GM12878 (cell line): ENCODE data around the gene SEBOX. TPM values are rescaled to one million over a fixed set of nuclear protein-coding genes. Genes with fewer than 3 reads are reported as not detected.

ENCODE experiments used
- ATAC-seq: fragments of 200-7000 bp; cut with Tn5 transposase; 3 replicates; pipeline ENCODE4 v1.9.1; 2020; ENCODE audit warnings: mild to moderate bottlenecking, moderate library complexity
- BruUV-seq: library from RNA; stranded (reverse); fragments of 400-500 nt; replicated peaks from 2 replicates; lab custom pipeline; 2021; lab: Mats Ljungman, UMichigan
- CTCF ChIA-PET: fragments of 300-600 bp; sonication (Branson Sonifier 250); formaldehyde crosslinking; extraction: SDS; loops from one replicate; lab custom pipeline; 2021; ENCODE audit warnings: inconsistent platforms; lab: Yijun Ruan, JAX
- POLR2A ChIA-PET: fragments of 350-600 bp; formaldehyde crosslinking; extraction: SDS; loops from one replicate; lab custom pipeline; 2021; ENCODE audit warnings: inconsistent platforms; lab: Charles Lee
- RAD21 ChIA-PET: fragments of 300-600 bp; sonication (Branson Sonifier 250); formaldehyde crosslinking; loops from one replicate; lab custom pipeline; 2023; ENCODE audit warnings: antibody characterized with exemption; ENCODE audit not compliant: unreplicated experiment; lab: Charles Lee
- SMC1A ChIA-PET: fragments of 300-600 bp; sonication (Branson Sonifier 250); formaldehyde crosslinking; loops from one replicate; lab custom pipeline; 2023; ENCODE audit not compliant: unreplicated experiment, uncharacterized antibody; lab: Charles Lee
- DNase-seq: peaks from one replicate; pipeline ENCODE4 v3.0.0-alpha.2; 2011; ENCODE audit warnings: low read depth, low spot score
- FAIRE-seq: peaks from 3 replicates; lab custom pipeline; 2011; peaks lifted over from hg19 to GRCh38; lab: Jason Lieb, UNC
- H2AFZ ChIP-seq: 2 replicates; pipeline ENCODE4 v1.6.0; 2011; ENCODE audit warnings: low read depth, low read length, control low read depth; ENCODE audit not compliant: control insufficient read depth
- H3K27ac ChIP-seq: 2 replicates; pipeline ENCODE4 v1.5.1; 2011; ENCODE audit warnings: control low read depth; ENCODE audit not compliant: control insufficient read depth, insufficient read depth
- H3K27me3 ChIP-seq, 2 experiments: replicated peaks in 1 of 2; 2 replicates each; pipeline versions ENCODE4 v1.6.0 to v1.6.1; 2011; ENCODE audit warnings: low read length in 1 of 2; ENCODE audit not compliant: control insufficient read depth in 2 of 2, insufficient read depth in 2 of 2
- H3K36me3 ChIP-seq, 2 experiments: 2 replicates each; pipeline ENCODE4 v1.5.1; 2011; ENCODE audit warnings: low read length in 1 of 2; ENCODE audit not compliant: control insufficient read depth in 2 of 2, insufficient read depth in 2 of 2
- H3K4me1 ChIP-seq: 2 replicates; pipeline ENCODE4 v1.6.1; 2011; ENCODE audit warnings: mild to moderate bottlenecking, low read length, moderate library complexity, mixed read lengths; ENCODE audit not compliant: control insufficient read depth, insufficient read depth
- H3K4me2 ChIP-seq: 2 replicates; pipeline ENCODE4 v1.6.0; 2011; ENCODE audit warnings: control low read depth; ENCODE audit not compliant: control insufficient read depth, insufficient read depth
- H3K4me3 ChIP-seq: fragments of 200-600 bp; sonication (generic); 2 replicates; pipeline ENCODE4 v1.5.1; 2016
- H3K79me2 ChIP-seq: 2 replicates; pipeline ENCODE4 v1.6.0; 2011; ENCODE audit warnings: low read length; ENCODE audit not compliant: control insufficient read depth, insufficient read depth
- H3K9ac ChIP-seq: 2 replicates; pipeline ENCODE4 v1.8.0; 2011; ENCODE audit warnings: low read length, control low read depth, mixed read lengths; ENCODE audit not compliant: control insufficient read depth, insufficient read depth
- H3K9me3 ChIP-seq: replicated peaks from 3 replicates; pipeline ENCODE4 v1.5.1; 2011; ENCODE audit warnings: mild to moderate bottlenecking, low read length; ENCODE audit not compliant: control insufficient read depth, insufficient read depth
- H4K20me1 ChIP-seq: 2 replicates; pipeline ENCODE4 v1.6.0; 2011; ENCODE audit not compliant: control insufficient read depth, insufficient read depth
- ATF7 ChIP-seq: fragments of 450-650 bp; IDR thresholded peaks from 2 replicates; pipeline ENCODE4 v1.6.1; 2016; ENCODE audit warnings: low read depth, mild to moderate bottlenecking
- CHD1 ChIP-seq: IDR thresholded peaks from 2 replicates; pipeline ENCODE4 v1.6.1; 2012; ENCODE audit warnings: low read depth, low read length, improper control_type of control experiment
- ETV6 ChIP-seq, 2 experiments: fragments of 450-650 bp in 1 of 2; IDR thresholded peaks in 1 of 2; conservative IDR thresholded peaks in 1 of 2; 2 replicates each; pipeline ENCODE4 v1.6.1; 2014; ENCODE audit warnings: antibody characterized with exemption in 1 of 2, borderline replicate concordance in 1 of 2, low read depth in 1 of 2, mild to moderate bottlenecking in 1 of 2, moderate library complexity in 1 of 2
- FOXM1 ChIP-seq: IDR thresholded peaks from 2 replicates; pipeline ENCODE4 v1.6.1; 2012; ENCODE audit warnings: low read depth, mild to moderate bottlenecking, inconsistent platforms, low read length, moderate library complexity
- JUNB ChIP-seq: IDR thresholded peaks from 2 replicates; pipeline ENCODE4 v1.6.1; 2016; ENCODE audit warnings: antibody characterized with exemption, mild to moderate bottlenecking
- KDM1A ChIP-seq: fragments of 200-600 bp; sonication (generic); IDR thresholded peaks from 2 replicates; pipeline ENCODE4 v1.6.1; 2016; ENCODE audit warnings: borderline replicate concordance
- NBN ChIP-seq: fragments of 450-650 bp; IDR thresholded peaks from 2 replicates; pipeline ENCODE4 v1.6.1; 2016
- POLR2A ChIP-seq: IDR thresholded peaks from 2 replicates; pipeline ENCODE4 v1.6.1; 2011; ENCODE audit warnings: low read depth, mild to moderate bottlenecking, low read length
- TBL1XR1 ChIP-seq: IDR thresholded peaks from 2 replicates; pipeline ENCODE4 v1.6.1; 2012; ENCODE audit warnings: low read depth, low read length, improper control_type of control experiment
- ZNF207 ChIP-seq: fragments of 450-650 bp; IDR thresholded peaks from 2 replicates; pipeline ENCODE4 v1.6.1; 2014; ENCODE audit warnings: antibody characterized with exemption, mild to moderate bottlenecking, borderline replicate concordance
- ZNF622 ChIP-seq: fragments of 450-650 bp; IDR thresholded peaks from 2 replicates; pipeline ENCODE4 v1.6.1; 2017; ENCODE audit warnings: mild to moderate bottlenecking, inconsistent platforms
- WGBS: methylation state at CpG from one replicate; pipeline ENCODE4 v1.1.6; 2016; ENCODE audit warnings: low lambda C conversion rate; ENCODE audit not compliant: insufficient replicate concordance, insufficient coverage; ENCODE audit errors: missing lambda C conversion rate; 5-methylcytosine and 5-hydroxymethylcytosine counted together
- in situ Hi-C: fragments of 300-500 bp; cut with MboI; formaldehyde crosslinking; loops from 9 replicates; pipeline ENCODE4 v1.14.3; 2018; ENCODE audit warnings: mixed read lengths
- intact Hi-C: fragments of 100-400 bp; cut with micrococcal nuclease; formaldehyde crosslinking; loops from one replicate; pipeline ENCODE4 v1.14.2; 2022; ENCODE audit not compliant: unreplicated experiment
- polyA plus RNA-seq, 11 experiments: library from polyadenylated mRNA; depleted of rRNA in 4 of 11; unstranded in 6 of 11; stranded (reverse) in 5 of 11; fragments of >200 nt; fragmentation: Nextera tagmentation in 4 of 11; fragmentation: Illumina TruSeq in 1 of 11; extraction: Ambion mirVana in 4 of 11; extraction: Trizol in 1 of 11; gene quantifications; 1 replicate in 1 of 11; 2 replicates in 10 of 11; pipeline versions ENCODE4 v1.2.1 to v1.2.3, GENCODE V29; 2011 to 2016; ENCODE audit warnings: inconsistent platforms in 2 of 11, missing spikeins in 2 of 11, low read depth in 1 of 11
- total RNA-seq, 4 experiments: library from RNA; depleted of rRNA in 3 of 4; stranded (reverse); fragments of >200 nt in 3 of 4; fragmentation: Illumina TruSeq in 1 of 4; extraction: Trizol in 1 of 4; gene quantifications; 2 replicates each; pipeline versions ENCODE4 v1.2.1 to v1.2.3, GENCODE V29; 2013 to 2021
- TF ChIP-seq, protein P1 (sequence below): IDR thresholded peaks from 2 replicates; pipeline ENCODE4 v1.6.1; 2012; ENCODE audit warnings: improper control_type of control experiment, low read depth, low read length; ENCODE audit not compliant: insufficient replicate concordance
- TF ChIP-seq, protein P2 (sequence below): fragments of 450-650 bp; formaldehyde crosslinking; IDR thresholded peaks from 2 replicates; pipeline ENCODE4 v1.5.0; 2022; ENCODE audit warnings: mild to moderate bottlenecking, missing genetic modification characterization

Gene SEBOX
- total and polyA plus RNA-seq, 10 of the 15 experiments (the other 5 are each of a cell fraction or from before 2014, with no cell fraction given), result not detected

DNA sequence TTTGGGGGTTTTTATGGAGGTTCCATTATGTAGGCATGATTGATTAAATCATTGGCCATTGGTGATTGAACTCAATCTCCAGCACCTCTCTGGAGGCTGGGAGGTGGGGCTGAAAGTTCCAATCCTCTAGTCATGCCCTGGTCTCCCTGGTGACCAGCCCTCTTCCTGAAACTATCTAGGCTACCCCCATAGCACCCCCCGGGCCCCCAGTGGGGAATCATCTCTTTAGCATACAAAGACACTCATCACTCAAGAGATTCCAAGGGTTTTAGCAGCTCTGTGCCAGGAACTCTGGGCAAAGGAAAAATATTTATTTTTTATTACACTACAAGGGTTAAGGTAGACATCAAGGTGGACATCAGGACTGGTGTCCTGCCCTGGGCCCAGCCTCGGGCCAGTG is 30.4 kb upstream of the SEBOX start (continued):
- TF ChIP-seq FOXM1 (no peak), NBN (no peak), TBL1XR1 (no peak), ZNF207 (no peak), ZNF622 (no peak)
- TF ChIP-seq, protein P1, sequence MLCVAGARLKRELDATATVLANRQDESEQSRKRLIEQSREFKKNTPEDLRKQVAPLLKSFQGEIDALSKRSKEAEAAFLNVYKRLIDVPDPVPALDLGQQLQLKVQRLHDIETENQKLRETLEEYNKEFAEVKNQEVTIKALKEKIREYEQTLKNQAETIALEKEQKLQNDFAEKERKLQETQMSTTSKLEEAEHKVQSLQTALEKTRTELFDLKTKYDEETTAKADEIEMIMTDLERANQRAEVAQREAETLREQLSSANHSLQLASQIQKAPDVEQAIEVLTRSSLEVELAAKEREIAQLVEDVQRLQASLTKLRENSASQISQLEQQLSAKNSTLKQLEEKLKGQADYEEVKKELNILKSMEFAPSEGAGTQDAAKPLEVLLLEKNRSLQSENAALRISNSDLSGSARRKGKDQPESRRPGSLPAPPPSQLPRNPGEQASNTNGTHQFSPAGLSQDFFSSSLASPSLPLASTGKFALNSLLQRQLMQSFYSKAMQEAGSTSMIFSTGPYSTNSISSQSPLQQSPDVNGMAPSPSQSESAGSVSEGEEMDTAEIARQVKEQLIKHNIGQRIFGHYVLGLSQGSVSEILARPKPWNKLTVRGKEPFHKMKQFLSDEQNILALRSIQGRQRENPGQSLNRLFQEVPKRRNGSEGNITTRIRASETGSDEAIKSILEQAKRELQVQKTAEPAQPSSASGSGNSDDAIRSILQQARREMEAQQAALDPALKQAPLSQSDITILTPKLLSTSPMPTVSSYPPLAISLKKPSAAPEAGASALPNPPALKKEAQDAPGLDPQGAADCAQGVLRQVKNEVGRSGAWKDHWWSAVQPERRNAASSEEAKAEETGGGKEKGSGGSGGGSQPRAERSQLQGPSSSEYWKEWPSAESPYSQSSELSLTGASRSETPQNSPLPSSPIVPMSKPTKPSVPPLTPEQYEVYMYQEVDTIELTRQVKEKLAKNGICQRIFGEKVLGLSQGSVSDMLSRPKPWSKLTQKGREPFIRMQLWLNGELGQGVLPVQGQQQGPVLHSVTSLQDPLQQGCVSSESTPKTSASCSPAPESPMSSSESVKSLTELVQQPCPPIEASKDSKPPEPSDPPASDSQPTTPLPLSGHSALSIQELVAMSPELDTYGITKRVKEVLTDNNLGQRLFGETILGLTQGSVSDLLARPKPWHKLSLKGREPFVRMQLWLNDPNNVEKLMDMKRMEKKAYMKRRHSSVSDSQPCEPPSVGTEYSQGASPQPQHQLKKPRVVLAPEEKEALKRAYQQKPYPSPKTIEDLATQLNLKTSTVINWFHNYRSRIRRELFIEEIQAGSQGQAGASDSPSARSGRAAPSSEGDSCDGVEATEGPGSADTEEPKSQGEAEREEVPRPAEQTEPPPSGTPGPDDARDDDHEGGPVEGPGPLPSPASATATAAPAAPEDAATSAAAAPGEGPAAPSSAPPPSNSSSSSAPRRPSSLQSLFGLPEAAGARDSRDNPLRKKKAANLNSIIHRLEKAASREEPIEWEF, result no peak

DNA sequence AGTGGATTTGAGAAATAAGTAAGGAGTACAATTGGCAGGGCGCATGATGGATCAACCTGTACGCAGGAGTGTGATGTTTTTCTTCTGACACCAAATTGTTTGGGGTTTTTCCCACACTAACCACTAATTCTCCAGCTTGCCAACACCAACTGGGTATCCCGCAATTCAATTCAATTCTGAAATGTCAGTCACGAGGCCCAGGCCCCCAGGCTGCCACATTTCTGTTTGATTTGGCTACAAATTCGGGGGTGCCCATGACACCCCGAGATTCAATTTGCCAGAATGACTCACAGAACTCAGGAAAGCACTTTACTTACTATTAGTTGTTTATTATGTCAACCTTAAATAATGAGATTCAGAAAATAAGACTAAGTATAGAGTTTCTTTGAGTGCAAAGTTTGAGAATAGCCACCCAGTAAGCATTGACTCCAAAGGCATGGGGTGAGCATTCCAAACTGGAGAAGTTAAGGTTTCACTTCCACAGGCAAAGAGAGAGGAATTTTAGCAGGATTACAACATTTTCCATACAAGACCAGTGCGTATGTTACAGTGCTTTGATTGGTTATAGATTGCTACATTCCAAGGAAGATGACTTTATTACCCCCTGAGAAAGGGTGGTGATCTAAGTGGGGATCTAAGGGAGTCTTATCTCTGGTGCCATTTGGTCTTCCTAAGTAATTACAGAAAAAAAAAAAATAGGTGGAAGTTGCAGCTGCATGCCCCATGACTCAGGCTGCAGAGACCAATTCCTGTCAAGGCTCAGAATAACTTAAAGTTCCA is 29.5 kb upstream of the SEBOX start:
- ATAC-seq (no peak), FAIRE-seq (no peak), DNase-seq (no peak)
- Histone ChIP-seq H3K9ac (no peak overlapping the region), H3K27me3 (no peaks in the 10 kb centered on the region), H3K27ac (no peak overlapping the region), H4K20me1 (no peaks in the 10 kb centered on the region), H3K4me2 (no peak overlapping the region), H3K36me3 (peaks cover 1 to 11% of the 10 kb centered on the region in 2 experiments), H3K9me3 (no peaks in the 10 kb centered on the region), H3K79me2 (no peaks in the 10 kb centered on the region), H3K4me3 (no peak overlapping the region), H3K4me1 (no peaks in the 10 kb centered on the region), H2AFZ (no peak overlapping the region)
- CTCF ChIA-PET, result interaction anchor here (1.7 kb wide), 1 partner anchor 22 kb away, joined by 3 read pairs; no protein-coding TSS in a partner anchor
- TF ChIP-seq, protein P2, sequence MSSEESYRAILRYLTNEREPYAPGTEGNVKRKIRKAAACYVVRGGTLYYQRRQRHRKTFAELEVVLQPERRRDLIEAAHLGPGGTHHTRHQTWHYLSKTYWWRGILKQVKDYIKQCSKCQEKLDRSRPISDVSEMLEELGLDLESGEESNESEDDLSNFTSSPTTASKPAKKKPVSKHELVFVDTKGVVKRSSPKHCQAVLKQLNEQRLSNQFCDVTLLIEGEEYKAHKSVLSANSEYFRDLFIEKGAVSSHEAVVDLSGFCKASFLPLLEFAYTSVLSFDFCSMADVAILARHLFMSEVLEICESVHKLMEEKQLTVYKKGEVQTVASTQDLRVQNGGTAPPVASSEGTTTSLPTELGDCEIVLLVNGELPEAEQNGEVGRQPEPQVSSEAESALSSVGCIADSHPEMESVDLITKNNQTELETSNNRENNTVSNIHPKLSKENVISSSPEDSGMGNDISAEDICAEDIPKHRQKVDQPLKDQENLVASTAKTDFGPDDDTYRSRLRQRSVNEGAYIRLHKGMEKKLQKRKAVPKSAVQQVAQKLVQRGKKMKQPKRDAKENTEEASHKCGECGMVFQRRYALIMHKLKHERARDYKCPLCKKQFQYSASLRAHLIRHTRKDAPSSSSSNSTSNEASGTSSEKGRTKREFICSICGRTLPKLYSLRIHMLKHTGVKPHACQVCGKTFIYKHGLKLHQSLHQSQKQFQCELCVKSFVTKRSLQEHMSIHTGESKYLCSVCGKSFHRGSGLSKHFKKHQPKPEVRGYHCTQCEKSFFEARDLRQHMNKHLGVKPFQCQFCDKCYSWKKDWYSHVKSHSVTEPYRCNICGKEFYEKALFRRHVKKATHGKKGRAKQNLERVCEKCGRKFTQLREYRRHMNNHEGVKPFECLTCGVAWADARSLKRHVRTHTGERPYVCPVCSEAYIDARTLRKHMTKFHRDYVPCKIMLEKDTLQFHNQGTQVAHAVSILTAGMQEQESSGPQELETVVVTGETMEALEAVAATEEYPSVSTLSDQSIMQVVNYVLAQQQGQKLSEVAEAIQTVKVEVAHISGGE, result no peak
- no peak for TF ChIP-seq ETV6 (conservative IDR thresholded peaks at IDR 0.05 in 1 of 2, IDR thresholded peaks at IDR 0.05 in 1 of 2; ENCODE audit: borderline replicate concordance in 1 of 2, low read depth in 1 of 2)
- no peak for TF ChIP-seq KDM1A
- TF ChIP-seq ATF7, result no peak
- no peak for TF ChIP-seq CHD1
- no peak for TF ChIP-seq JUNB
- TF ChIP-seq POLR2A, result no peak
- SMC1A ChIA-PET, result no interaction called here
- BruUV-seq, result no TSS peak
- WGBS, result 53% methylated on average over 7 of the region's 7 CpGs
- in situ Hi-C loops, result no loop called here
- RAD21 ChIA-PET, result no interaction called here
- POLR2A ChIA-PET, result no interaction called here
- intact Hi-C loops, result no loop called here
